ENCODE data around the gene PDZD4.

GRCh38 chrX:153769158-153769864 lies 61.0 kb downstream of the PDZD4 start:
- TF ChIP-seq, protein P1, sequence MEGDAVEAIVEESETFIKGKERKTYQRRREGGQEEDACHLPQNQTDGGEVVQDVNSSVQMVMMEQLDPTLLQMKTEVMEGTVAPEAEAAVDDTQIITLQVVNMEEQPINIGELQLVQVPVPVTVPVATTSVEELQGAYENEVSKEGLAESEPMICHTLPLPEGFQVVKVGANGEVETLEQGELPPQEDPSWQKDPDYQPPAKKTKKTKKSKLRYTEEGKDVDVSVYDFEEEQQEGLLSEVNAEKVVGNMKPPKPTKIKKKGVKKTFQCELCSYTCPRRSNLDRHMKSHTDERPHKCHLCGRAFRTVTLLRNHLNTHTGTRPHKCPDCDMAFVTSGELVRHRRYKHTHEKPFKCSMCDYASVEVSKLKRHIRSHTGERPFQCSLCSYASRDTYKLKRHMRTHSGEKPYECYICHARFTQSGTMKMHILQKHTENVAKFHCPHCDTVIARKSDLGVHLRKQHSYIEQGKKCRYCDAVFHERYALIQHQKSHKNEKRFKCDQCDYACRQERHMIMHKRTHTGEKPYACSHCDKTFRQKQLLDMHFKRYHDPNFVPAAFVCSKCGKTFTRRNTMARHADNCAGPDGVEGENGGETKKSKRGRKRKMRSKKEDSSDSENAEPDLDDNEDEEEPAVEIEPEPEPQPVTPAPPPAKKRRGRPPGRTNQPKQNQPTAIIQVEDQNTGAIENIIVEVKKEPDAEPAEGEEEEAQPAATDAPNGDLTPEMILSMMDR (IDR thresholded peaks at IDR 0.05) = no peak
- TF ChIP-seq POLR2A (IDR thresholded peaks at IDR 0.05) = no peak
